ENCODE measurements around the gene SLC19A1.

The SLC19A1 gene

GRCh38 chr21:45475797-45476570, 66.3 kb downstream of the SLC19A1 start:
- Mint-ChIP-seq H3K36me3 (no peaks in the 10 kb centered on the region), H3K4me1 (peaks cover 26% of the 10 kb centered on the region), H3K27me3 (no peaks in the 10 kb centered on the region), H3K4me3 (no peak overlapping the region), H3K27ac (peak overlapping the region; percentile 0), H3K9me3 (peaks cover 3% of the 10 kb centered on the region)
- no peak for ATAC-seq

- ATAC-seq = no peak
- Mint-ChIP-seq H3K27me3 (no peaks in the 10 kb centered on the region), H3K4me1 (peaks cover 35% of the 10 kb centered on the region), H3K9me3 (peaks cover 3% of the 10 kb centered on the region), H3K27ac (no peak overlapping the region), H3K4me3 (no peak overlapping the region), H3K36me3 (no peaks in the 10 kb centered on the region)
Measured at GRCh38 chr21:45475004-45475685, 67.1 kb downstream of the SLC19A1 start.

GRCh38 chr21:45474323-45474950, 67.8 kb downstream of the SLC19A1 start:
- no peaks in the 10 kb centered on the region for H3K27me3 Mint-ChIP-seq
- H3K27ac Mint-ChIP-seq = no peak overlapping the region
- H3K36me3 Mint-ChIP-seq = no peaks in the 10 kb centered on the region
- H3K4me3 Mint-ChIP-seq = no peak overlapping the region
- H3K9me3 Mint-ChIP-seq = peaks cover 3% of the 10 kb centered on the region
- peaks cover 33% of the 10 kb centered on the region for H3K4me1 Mint-ChIP-seq
- ATAC-seq = no peak

- no peak overlapping the region for H3K4me3 Mint-ChIP-seq
- no peak overlapping the region for H3K27ac Mint-ChIP-seq
- no peaks in the 10 kb centered on the region for H3K27me3 Mint-ChIP-seq
- H3K9me3 Mint-ChIP-seq = no peaks in the 10 kb centered on the region
- ATAC-seq = no peak
- H3K4me1 Mint-ChIP-seq = peaks cover 25% of the 10 kb centered on the region
- H3K36me3 Mint-ChIP-seq = no peaks in the 10 kb centered on the region
Measured at GRCh38 chr21:45473496-45474322, 68.5 kb downstream of the SLC19A1 start.

- no peak for ATAC-seq
- Mint-ChIP-seq H3K27me3 (no peaks in the 10 kb centered on the region), H3K36me3 (no peaks in the 10 kb centered on the region), H3K27ac (no peak overlapping the region), H3K4me3 (no peak overlapping the region), H3K9me3 (no peaks in the 10 kb centered on the region), H3K4me1 (peaks cover 15% of the 10 kb centered on the region)
Measured at GRCh38 chr21:45472445-45473365, 69.5 kb downstream of the SLC19A1 start.

GRCh38 chr21:45471525-45472221, 70.6 kb downstream of the SLC19A1 start:
- H3K27ac Mint-ChIP-seq = peak overlapping the region; percentile 53

GRCh38 chr21:45470773-45471524, 71.3 kb downstream of the SLC19A1 start:
- peak; percentile 74 for ATAC-seq
- Mint-ChIP-seq H3K4me3 (peak overlapping the region; percentile 30), H3K9me3 (no peaks in the 10 kb centered on the region), H3K27me3 (peaks cover 17% of the 10 kb centered on the region), H3K36me3 (no peaks in the 10 kb centered on the region), H3K4me1 (peaks cover 15% of the 10 kb centered on the region), H3K27ac (peak overlapping the region; percentile 53)

More at GRCh38 chr21:45471525-45472221, 70.6 kb downstream of the SLC19A1 start:
- Mint-ChIP-seq H3K4me3 (no peak overlapping the region), H3K9me3 (no peaks in the 10 kb centered on the region), H3K4me1 (peaks cover 15% of the 10 kb centered on the region), H3K27me3 (peaks cover 10% of the 10 kb centered on the region), H3K36me3 (no peaks in the 10 kb centered on the region)
- ATAC-seq = no peak

GRCh38 chr21:45470087-45470515, 72.1 kb downstream of the SLC19A1 start:
- Mint-ChIP-seq H3K4me3 (peak overlapping the region; percentile 30), H3K36me3 (no peaks in the 10 kb centered on the region), H3K27ac (peak overlapping the region; percentile 53), H3K4me1 (peaks cover 24% of the 10 kb centered on the region), H3K27me3 (peaks cover 25% of the 10 kb centered on the region), H3K9me3 (no peaks in the 10 kb centered on the region)
- ATAC-seq = peak; percentile 12

- no peak for ATAC-seq
- no peaks in the 10 kb centered on the region for H3K9me3 Mint-ChIP-seq
- peaks cover 30% of the 10 kb centered on the region for H3K4me1 Mint-ChIP-seq
- H3K27me3 Mint-ChIP-seq = peaks cover 32% of the 10 kb centered on the region
- peak overlapping the region; percentile 53 for H3K27ac Mint-ChIP-seq
- H3K36me3 Mint-ChIP-seq = no peaks in the 10 kb centered on the region
- H3K4me3 Mint-ChIP-seq = peak overlapping the region; percentile 30
Measured at GRCh38 chr21:45469273-45470086, 72.8 kb downstream of the SLC19A1 start.

GRCh38 chr21:45468971-45469272, 73.3 kb downstream of the SLC19A1 start:
- no peaks in the 10 kb centered on the region for H3K36me3 Mint-ChIP-seq
- H3K9me3 Mint-ChIP-seq = no peaks in the 10 kb centered on the region

GRCh38 chr21:45468051-45468970, 73.9 kb downstream of the SLC19A1 start:
- Mint-ChIP-seq H3K4me1 (peaks cover 34% of the 10 kb centered on the region), H3K9me3 (no peaks in the 10 kb centered on the region), H3K27me3 (peaks cover 43% of the 10 kb centered on the region), H3K4me3 (no peak overlapping the region), H3K27ac (no peak overlapping the region), H3K36me3 (no peaks in the 10 kb centered on the region)
- ATAC-seq = no peak

More at GRCh38 chr21:45468971-45469272, 73.3 kb downstream of the SLC19A1 start:
- ATAC-seq = no peak
- peaks cover 37% of the 10 kb centered on the region for H3K27me3 Mint-ChIP-seq
- H3K27ac Mint-ChIP-seq = no peak overlapping the region
- no peak overlapping the region for H3K4me3 Mint-ChIP-seq
- peaks cover 34% of the 10 kb centered on the region for H3K4me1 Mint-ChIP-seq

All from stimulated activated memory B cell treated with anti-CD40 and anti-IgM and Interleukin-4, amounts not matched to agents 10 μg/mL and 1 μg/mL and 100 μg/mL, for 72 hours (primary cell).